K562 (cell line): ENCODE results near the gene AXIN2. TPM values are rescaled to one million over a fixed set of nuclear protein-coding genes. Genes with fewer than 3 reads are reported as not detected.

Experiments used
- ATAC-seq: fragments of 200-7000 bp; cut with Tn5 transposase; 3 replicates; pipeline ENCODE4 v1.9.1; 2020; ENCODE audit warnings: moderate library complexity
- BruUV-seq: library from RNA; stranded (reverse); fragments of 400-500 nt; replicated peaks from 2 replicates; lab custom pipeline; 2021; lab: Mats Ljungman, UMichigan
- CTCF ChIA-PET: fragments of 300-600 bp; formaldehyde crosslinking; extraction: SDS; loops from one replicate; lab custom pipeline; 2021; ENCODE audit warnings: low intra/inter-chr PET ratio; lab: Yijun Ruan, JAX
- POLR2A ChIA-PET: fragments of 300-600, 350-650 bp; sonication (Branson Sonifier 250); formaldehyde crosslinking; extraction: SDS; loops from one replicate; lab custom pipeline; 2021; ENCODE audit warnings: antibody characterized with exemption, inconsistent platforms; lab: Yijun Ruan, JAX
- DNase-seq, 4 experiments: peaks; one replicate each; pipeline versions ENCODE4 v3.0.0 to v3.0.0-alpha.2; 2011 to 2018; ENCODE audit warnings: low spot score in 3 of 4, mixed read lengths in 3 of 4; ENCODE audit errors: extremely low read depth in 1 of 4
- FAIRE-seq: peaks from 2 replicates; lab custom pipeline; 2011; peaks lifted over from hg19 to GRCh38; lab: Jason Lieb, UNC
- H2AFZ ChIP-seq: 2 replicates; pipeline ENCODE4 v1.6.0; 2011; ENCODE audit warnings: low read depth, low read length, control low read depth, inconsistent platforms
- H3K27ac ChIP-seq: fragments of 200-600 bp; 3 replicates; pipeline ENCODE4 v1.8.0; 2011; ENCODE audit warnings: low read depth, mild to moderate bottlenecking, control low read depth, inconsistent platforms, low read length, moderate library complexity, mixed read lengths; ENCODE audit errors: extremely low read depth
- H3K27me3 ChIP-seq, 2 experiments: fragments of 300-600 bp in 1 of 2; 2 replicates in 1 of 2; 3 replicates in 1 of 2; pipeline versions ENCODE4 v1.6.0 to v1.8.0; 2011; ENCODE audit warnings: inconsistent platforms in 2 of 2, low read length in 2 of 2, mild to moderate bottlenecking in 1 of 2, mixed read lengths in 1 of 2, moderate library complexity in 1 of 2; ENCODE audit not compliant: control insufficient read depth in 2 of 2, insufficient read depth in 2 of 2
- H3K36me3 ChIP-seq: fragments of 300-600 bp; 3 replicates; pipeline ENCODE4 v1.8.0; 2011; ENCODE audit warnings: mild to moderate bottlenecking, low read length, inconsistent platforms; ENCODE audit not compliant: control insufficient read depth, insufficient read depth
- H3K4me1 ChIP-seq, 2 experiments: fragments of 200-600 bp in 1 of 2; replicated peaks in 1 of 2; 2 replicates in 1 of 2; 3 replicates in 1 of 2; pipeline versions ENCODE4 v1.5.1 to v1.8.0; 2011; ENCODE audit warnings: inconsistent platforms in 2 of 2, low read length in 2 of 2, mild to moderate bottlenecking in 1 of 2, mixed read lengths in 1 of 2, moderate library complexity in 1 of 2; ENCODE audit not compliant: control insufficient read depth in 2 of 2, insufficient read depth in 2 of 2
- H3K4me2 ChIP-seq: 2 replicates; pipeline ENCODE4 v1.6.1; 2011; ENCODE audit warnings: low read length, control low read depth, inconsistent platforms, mixed read lengths; ENCODE audit not compliant: insufficient read depth
- H3K4me3 ChIP-seq: fragments of 200-600 bp; sonication (generic), shearing (Covaris generic); 2 replicates; pipeline ENCODE4 v1.5.1; 2016; ENCODE audit warnings: control low read depth, inconsistent platforms
- H3K79me2 ChIP-seq: fragments of 200-600 bp; 3 replicates; pipeline ENCODE4 v1.8.0; 2011; ENCODE audit warnings: low read length, inconsistent platforms; ENCODE audit not compliant: control insufficient read depth, insufficient read depth
- H3K9ac ChIP-seq, 2 experiments: 2 replicates each; pipeline versions ENCODE4 v1.6.0 to v1.6.1; 2011; ENCODE audit warnings: low read depth in 2 of 2, low read length in 2 of 2, control low read depth in 1 of 2, inconsistent platforms in 1 of 2, mild to moderate bottlenecking in 1 of 2, mixed read lengths in 1 of 2; ENCODE audit not compliant: insufficient read depth in 1 of 2
- H3K9me1 ChIP-seq: one replicate; pipeline ENCODE4 v1.6.0; 2011; ENCODE audit warnings: inconsistent platforms, mild to moderate bottlenecking, low read length, moderate library complexity; ENCODE audit not compliant: control insufficient read depth, insufficient read depth
- H3K9me3 ChIP-seq: replicated peaks from 2 replicates; pipeline ENCODE4 v1.5.1; 2011; ENCODE audit warnings: low read depth, low read length, inconsistent platforms; ENCODE audit not compliant: control insufficient read depth, insufficient read depth
- H4K20me1 ChIP-seq: replicated peaks from 2 replicates; pipeline ENCODE4 v1.6.1; 2011; ENCODE audit warnings: low read length, inconsistent platforms, mixed read lengths; ENCODE audit not compliant: control insufficient read depth, insufficient read depth
- ATF6 ChIP-seq: sonication (generic); formaldehyde crosslinking; IDR thresholded peaks from 2 replicates; pipeline ENCODE4 v1.4.0; 2020; ENCODE audit warnings: mild to moderate bottlenecking, missing genetic modification reagents
- MTA3 ChIP-seq: fragments of 450-650 bp; formaldehyde crosslinking; IDR thresholded peaks from 2 replicates; pipeline ENCODE4 v1.6.1; 2017; ENCODE audit warnings: mild to moderate bottlenecking, borderline replicate concordance
- MXD1 ChIP-seq: fragments of 250-450 bp; sonication (Bioruptor Pico); IDR thresholded peaks from 2 replicates; pipeline ENCODE4 v1.8.0; 2021; ENCODE audit warnings: borderline replicate concordance, mild to moderate bottlenecking, moderate library complexity; ENCODE audit not compliant: poor library complexity, severe bottlenecking
- PHB2 ChIP-seq: fragments of 450-650 bp; IDR thresholded peaks from 2 replicates; pipeline ENCODE4 v1.6.1; 2017; ENCODE audit warnings: low read depth
- ZBTB40 ChIP-seq, 2 experiments: fragments of 450-650 bp in 1 of 2; sonication (generic) in 1 of 2; formaldehyde crosslinking in 1 of 2; IDR thresholded peaks; 2 replicates each; pipeline versions ENCODE4 v1.7.1 to v1.9.0; 2016 to 2022; ENCODE audit warnings: inconsistent platforms in 1 of 2, mild to moderate bottlenecking in 1 of 2, missing genetic modification reagents in 1 of 2
- ZC3H11A ChIP-seq: IDR thresholded peaks from 2 replicates; pipeline ENCODE4 v1.6.1; 2012; ENCODE audit warnings: low read depth, low read length, improper control_type of control experiment
- ZFP1 ChIP-seq: fragments of 450-650 bp; formaldehyde crosslinking; IDR thresholded peaks from 2 replicates; pipeline ENCODE4 v1.4.0; 2020; ENCODE audit warnings: mild to moderate bottlenecking, mixed read lengths
- ZNF24 ChIP-seq: fragments of 450-650 bp; IDR thresholded peaks from 2 replicates; pipeline ENCODE4 v1.6.1; 2016
- WGBS: fragments of 100-300 bp; shearing (Covaris generic); methylation state at CpG from one replicate; pipeline ENCODE4 v1.1.6; 2016; ENCODE audit warnings: low coverage, mixed read lengths; ENCODE audit not compliant: insufficient coverage; ENCODE audit errors: missing lambda C conversion rate; 5-methylcytosine and 5-hydroxymethylcytosine counted together
- in situ Hi-C: fragments of 300-500 bp; cut with MboI; formaldehyde crosslinking; loops from 4 replicates; pipeline ENCODE4 v1.15.0; 2018; ENCODE audit warnings: inconsistent platforms, mixed read lengths
- intact Hi-C: fragments of 100-400 bp; cut with micrococcal nuclease; formaldehyde crosslinking; loops from 2 replicates; pipeline ENCODE4 v1.14.2; 2022
- polyA plus RNA-seq, 8 experiments: library from polyadenylated mRNA; depleted of rRNA in 4 of 8; stranded (reverse) in 5 of 8; unstranded in 3 of 8; fragments of >200 nt; fragmentation: Nextera tagmentation in 2 of 8; fragmentation: Illumina TruSeq in 1 of 8; extraction: Ambion mirVana in 2 of 8; extraction: Trizol in 1 of 8; gene quantifications; 2 replicates each; pipeline versions ENCODE4 v1.2.1 to v1.2.3, GENCODE V29; 2011 to 2014; ENCODE audit warnings: inconsistent platforms in 1 of 8, missing spikeins in 1 of 8
- total RNA-seq, 7 experiments: library from RNA; depleted of rRNA in 6 of 7; stranded (reverse); fragments of >200 nt in 6 of 7; fragmentation: Illumina TruSeq in 2 of 7; extraction: Trizol in 2 of 7; gene quantifications; 2 replicates each; pipeline versions ENCODE4 v1.2.1 to v1.2.3, GENCODE V29; 2011 to 2021; ENCODE audit warnings: low replicate concordance in 1 of 7

AXIN2 gene
- total and polyA plus RNA-seq, 9 of the 15 experiments (the other 6 are each of a cell fraction or from before 2014, with no cell fraction given): 0.21 to 3.3 (median 1.2) TPM

- TF ChIP-seq ATF6 (no peak), ZC3H11A (no peak)
These were observed 79.2 kb downstream of the AXIN2 start (continued) for GRCh38 chr17:65482201-65482600.

- no peaks in the 10 kb centered on the region for H3K9me1 ChIP-seq
- peaks cover 2 to 15% of the 10 kb centered on the region in 2 experiments; a peak in 3 of 5 replicates for H3K27me3 ChIP-seq
- H3K4me1 ChIP-seq: no peaks in the 10 kb centered on the region
- H3K4me2 ChIP-seq: no peak overlapping the region
- no peak overlapping the region for H3K4me3 ChIP-seq
- BruUV-seq: no TSS peak
- H3K9me3 ChIP-seq: no peaks in the 10 kb centered on the region
- no peak overlapping the region for H2AFZ ChIP-seq
- in situ Hi-C loops (no loop called here), intact Hi-C loops (no loop called here)
- no peak overlapping the region for H3K27ac ChIP-seq
- H3K79me2 ChIP-seq: no peaks in the 10 kb centered on the region
- DNase-seq (no peak), FAIRE-seq (no peak), ATAC-seq (no peak)
- no peaks in the 10 kb centered on the region for H4K20me1 ChIP-seq
- H3K36me3 ChIP-seq: no peaks in the 10 kb centered on the region
- ChIA-PET POLR2A (no interaction called here), CTCF (no interaction called here)
- H3K9ac ChIP-seq: no peak overlapping the region
- 0% methylated on average over 2 of the region's 2 CpGs for WGBS
- no peak for TF ChIP-seq ZBTB40 (IDR thresholded peaks at IDR 0.05)
- no peak for TF ChIP-seq ZBTB40 (CRISPR knock-in tag; IDR thresholded peaks at IDR 0.05)
- TF ChIP-seq MTA3: no peak
- no peak for TF ChIP-seq MXD1
- TF ChIP-seq PHB2: no peak
- no peak for TF ChIP-seq ZNF24
- TF ChIP-seq ZFP1 (CRISPR knock-in tag): no peak
These were observed 82.2 kb downstream of the AXIN2 start for GRCh38 chr17:65479282-65479681.
